HepG2 (cell line): ENCODE measurements around the gene PA2G4. TPM values are rescaled to one million over a fixed set of nuclear protein-coding genes. Genes with fewer than 3 reads are reported as not detected.

ENCODE experiments used
- CEBPZ ChIP-seq: IDR thresholded peaks from 2 replicates; pipeline ENCODE4 v1.6.1; 2012; ENCODE audit warnings: low read length, improper control_type of control experiment
- FOXO1 ChIP-seq: sonication (generic); formaldehyde crosslinking; IDR thresholded peaks from 2 replicates; pipeline ENCODE4 v1.4.0; 2020; ENCODE audit warnings: missing genetic modification reagents
- GTF3A ChIP-seq: sonication (generic); formaldehyde crosslinking; conservative IDR thresholded peaks from 2 replicates; pipeline ENCODE4 v1.4.0; 2020; ENCODE audit warnings: mild to moderate bottlenecking, missing genetic modification reagents
- HNF1B ChIP-seq: sonication (generic); formaldehyde crosslinking; IDR thresholded peaks from 2 replicates; pipeline ENCODE4 v1.5.1; 2020; ENCODE audit warnings: mild to moderate bottlenecking, moderate library complexity, missing genetic modification reagents
- MATR3 ChIP-seq: sonication (generic); formaldehyde crosslinking; IDR thresholded peaks from 2 replicates; pipeline ENCODE4 v1.4.0; 2020; ENCODE audit warnings: missing genetic modification reagents
- SIN3A ChIP-seq: IDR thresholded peaks from 2 replicates; pipeline ENCODE4 v1.6.1; 2011; ENCODE audit warnings: low read depth, mild to moderate bottlenecking, control low read depth, low read length, borderline replicate concordance
- TEAD2 ChIP-seq: sonication (generic); formaldehyde crosslinking; IDR thresholded peaks from 2 replicates; pipeline ENCODE4 v1.9.0; 2021; ENCODE audit warnings: missing genetic modification reagents
- THRA ChIP-seq: sonication (generic); formaldehyde crosslinking; IDR thresholded peaks from 2 replicates; pipeline ENCODE4 v1.4.0; 2020; ENCODE audit warnings: missing genetic modification reagents, borderline replicate concordance
- ZBTB20 ChIP-seq: sonication (generic); formaldehyde crosslinking; IDR thresholded peaks from 2 replicates; pipeline ENCODE4 v1.8.1; 2023; ENCODE audit warnings: missing genetic modification reagents, low read depth, mild to moderate bottlenecking, borderline replicate concordance
- ZBTB21 ChIP-seq: sonication (generic); formaldehyde crosslinking; IDR thresholded peaks from 2 replicates; pipeline ENCODE4 v1.4.0; 2020; ENCODE audit warnings: missing genetic modification reagents
- ZBTB3 ChIP-seq: sonication (generic); formaldehyde crosslinking; IDR thresholded peaks from 2 replicates; pipeline ENCODE4 v1.4.0; 2020; ENCODE audit warnings: low read depth, mild to moderate bottlenecking, moderate library complexity, missing genetic modification reagents, borderline replicate concordance
- ZNF280B ChIP-seq: sonication (generic); formaldehyde crosslinking; IDR thresholded peaks from 2 replicates; pipeline ENCODE4 v1.5.0; 2020; ENCODE audit warnings: missing genetic modification reagents, mild to moderate bottlenecking, borderline replicate concordance
- ZNF431 ChIP-seq: sonication (generic); formaldehyde crosslinking; IDR thresholded peaks from 2 replicates; pipeline ENCODE4 v1.9.0; 2022; ENCODE audit warnings: missing genetic modification reagents, low read depth, mild to moderate bottlenecking, borderline replicate concordance
- ZSCAN20 ChIP-seq: sonication (generic); formaldehyde crosslinking; IDR thresholded peaks from 2 replicates; pipeline ENCODE4 v1.4.0; 2020; ENCODE audit warnings: missing genetic modification reagents, mild to moderate bottlenecking, borderline replicate concordance
- ZSCAN29 ChIP-seq: sonication (generic); formaldehyde crosslinking; conservative IDR thresholded peaks from 2 replicates; pipeline ENCODE4 v1.4.0; 2020; ENCODE audit warnings: mild to moderate bottlenecking, missing genetic modification reagents
- polyA plus RNA-seq, 8 experiments: library from polyadenylated mRNA; depleted of rRNA in 3 of 8; stranded (reverse) in 7 of 8; unstranded in 1 of 8; fragments of >200 nt; fragmentation: Illumina TruSeq in 4 of 8; extraction: Trizol in 4 of 8; gene quantifications; 2 replicates each; pipeline versions ENCODE4 v1.2.1 to v1.2.3, GENCODE V29; 2011 to 2016; ENCODE audit warnings: low read depth in 4 of 8, missing spikeins in 1 of 8, mixed read lengths in 1 of 8; ENCODE audit not compliant: insufficient read depth in 1 of 8
- total RNA-seq, 5 experiments: library from RNA; depleted of rRNA; stranded (reverse); fragments of >200 nt; fragmentation: Illumina TruSeq; extraction: Trizol; gene quantifications; 2 replicates each; pipeline ENCODE4 v1.2.3, GENCODE V29; 2016; ENCODE audit warnings: low read depth in 1 of 5
- TF ChIP-seq, protein P1 (sequence below): sonication (generic); formaldehyde crosslinking; IDR thresholded peaks from 2 replicates; pipeline ENCODE4; 2020; ENCODE audit warnings: missing genetic modification reagents, mild to moderate bottlenecking, borderline replicate concordance

Gene PA2G4
- total and polyA plus RNA-seq, 2 of the 13 experiments (the other 11 are each of a cell fraction or from before 2014, with no cell fraction given) = 147 to 240 TPM

DNA sequence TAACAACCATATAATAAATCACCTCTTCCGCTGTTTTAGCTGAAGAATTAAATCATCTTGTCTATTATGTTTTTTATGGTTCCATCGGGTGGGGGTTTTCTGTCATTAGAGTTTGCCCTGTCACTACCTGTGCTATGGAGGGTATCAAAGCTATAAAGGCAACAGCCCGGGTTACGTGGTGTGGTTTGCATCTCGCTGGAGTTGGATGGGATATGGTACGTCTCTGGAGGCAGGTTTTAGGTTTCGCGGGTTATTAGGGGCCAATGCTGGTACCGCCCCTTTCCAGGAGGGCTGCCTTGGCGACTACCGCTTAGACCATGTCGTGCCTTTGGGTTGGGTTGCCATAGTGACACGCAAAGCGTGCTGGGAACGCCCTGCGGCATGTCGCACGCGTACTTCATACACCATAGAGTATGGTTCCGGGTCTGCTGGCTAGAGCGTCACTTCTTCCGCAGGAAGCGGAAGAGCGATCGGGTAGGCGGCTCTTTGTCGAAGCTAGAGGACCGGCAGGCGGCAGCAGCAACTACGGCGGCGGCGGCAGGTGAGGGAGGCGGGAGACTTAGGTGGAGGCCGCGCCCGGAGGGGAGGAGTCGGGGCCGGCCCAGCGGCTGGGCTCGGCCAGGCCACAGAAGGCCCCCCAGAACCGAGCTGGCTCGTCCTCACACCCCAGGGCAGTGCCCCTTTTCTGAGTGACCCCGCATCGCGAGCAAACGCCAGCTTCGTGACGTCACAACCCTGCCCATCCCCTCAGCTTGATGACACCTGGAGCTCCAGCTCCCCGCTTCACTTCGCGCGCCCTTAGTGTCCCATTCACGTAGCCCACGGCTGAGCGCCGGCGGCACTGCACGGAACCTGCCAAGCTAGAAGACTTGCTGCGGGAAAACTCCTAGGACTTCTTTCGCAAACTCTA, 13.7 kb downstream of the PA2G4 start, which contains the start of gene ZC3H10 (continued):
- TF ChIP-seq ZNF431 (CRISPR knock-in tag) = peak; percentile 94
- TF ChIP-seq SIN3A = peak; percentile 98
- peak; percentile 84; the same call in 1 of the 2 replicates for TF ChIP-seq ZNF280B (CRISPR knock-in tag)
- no peak for TF ChIP-seq ZSCAN29
- TF ChIP-seq ZBTB3 = no peak
- peak; percentile 69 for TF ChIP-seq THRA (CRISPR knock-in tag)
- TF ChIP-seq ZBTB20 (CRISPR knock-in tag) = peak; percentile 76
- no peak for TF ChIP-seq ZSCAN20 (CRISPR knock-in tag)
- no peak for TF ChIP-seq TEAD2 (CRISPR knock-in tag)
- TF ChIP-seq, protein P1, sequence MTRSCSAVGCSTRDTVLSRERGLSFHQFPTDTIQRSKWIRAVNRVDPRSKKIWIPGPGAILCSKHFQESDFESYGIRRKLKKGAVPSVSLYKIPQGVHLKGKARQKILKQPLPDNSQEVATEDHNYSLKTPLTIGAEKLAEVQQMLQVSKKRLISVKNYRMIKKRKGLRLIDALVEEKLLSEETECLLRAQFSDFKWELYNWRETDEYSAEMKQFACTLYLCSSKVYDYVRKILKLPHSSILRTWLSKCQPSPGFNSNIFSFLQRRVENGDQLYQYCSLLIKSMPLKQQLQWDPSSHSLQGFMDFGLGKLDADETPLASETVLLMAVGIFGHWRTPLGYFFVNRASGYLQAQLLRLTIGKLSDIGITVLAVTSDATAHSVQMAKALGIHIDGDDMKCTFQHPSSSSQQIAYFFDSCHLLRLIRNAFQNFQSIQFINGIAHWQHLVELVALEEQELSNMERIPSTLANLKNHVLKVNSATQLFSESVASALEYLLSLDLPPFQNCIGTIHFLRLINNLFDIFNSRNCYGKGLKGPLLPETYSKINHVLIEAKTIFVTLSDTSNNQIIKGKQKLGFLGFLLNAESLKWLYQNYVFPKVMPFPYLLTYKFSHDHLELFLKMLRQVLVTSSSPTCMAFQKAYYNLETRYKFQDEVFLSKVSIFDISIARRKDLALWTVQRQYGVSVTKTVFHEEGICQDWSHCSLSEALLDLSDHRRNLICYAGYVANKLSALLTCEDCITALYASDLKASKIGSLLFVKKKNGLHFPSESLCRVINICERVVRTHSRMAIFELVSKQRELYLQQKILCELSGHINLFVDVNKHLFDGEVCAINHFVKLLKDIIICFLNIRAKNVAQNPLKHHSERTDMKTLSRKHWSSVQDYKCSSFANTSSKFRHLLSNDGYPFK (CRISPR knock-in tag) = peak; percentile 91
- TF ChIP-seq CEBPZ = no peak
- TF ChIP-seq FOXO1 = peak; percentile 23; the same call in 1 of the 2 replicates
- no peak for TF ChIP-seq MATR3 (CRISPR knock-in tag)
- TF ChIP-seq GTF3A (CRISPR knock-in tag) = no peak
- TF ChIP-seq HNF1B (CRISPR knock-in tag) = peak; percentile 92; the same call in 1 of the 2 replicates
- TF ChIP-seq ZBTB21 (CRISPR knock-in tag) = peak; percentile 88
